Heart left ventricle (tissue), 16 donors: Measurements from ENCODE around the gene DAPK2. TPM values are rescaled to one million over a fixed set of nuclear protein-coding genes. Genes with fewer than 3 reads are reported as not detected.

Experiments
- ATAC-seq, 4 donors: fragments of 200-7000 bp; cut with Tn5 transposase; one replicate each; pipeline ENCODE4 v1.9.1; 2020 to 2022; ENCODE audit warnings: moderate library complexity in 4 of 4, mild to moderate bottlenecking in 3 of 4, moderate number of reproducible peaks in 1 of 4
- DNase-seq, 5 donors: peaks; one replicate each; pipeline ENCODE4 v3.0.0-alpha.2; 2020
- H3K27ac ChIP-seq, 12 donors: fragments of 200-600 bp; sonication (generic) in 4 of 12; one replicate each; pipeline versions ENCODE4 v1.5.0 to v1.8.0; 2016 to 2022; ENCODE audit warnings: mild to moderate bottlenecking in 2 of 12
- H3K27me3 ChIP-seq, 9 donors: fragments of 200-600 bp; sonication (generic) in 2 of 9; one replicate each; pipeline versions ENCODE4 v1.5.1 to v1.8.0; 2016 to 2022; ENCODE audit warnings: mild to moderate bottlenecking in 3 of 9
- H3K36me3 ChIP-seq, 9 donors: fragments of 200-600 bp; sonication (generic) in 2 of 9; one replicate each; pipeline versions ENCODE4 v1.5.0 to v1.8.0; 2018 to 2022; ENCODE audit warnings: mild to moderate bottlenecking in 2 of 9
- H3K4me1 ChIP-seq, 12 donors: fragments of 200-600 bp; sonication (generic) in 4 of 12; one replicate each; pipeline versions ENCODE4 v1.5.0 to v1.8.0; 2016 to 2022; ENCODE audit warnings: mild to moderate bottlenecking in 3 of 12
- H3K4me3 ChIP-seq, 12 donors: fragments of 200-600 bp; sonication (generic) in 4 of 12; one replicate each; pipeline versions ENCODE4 v1.5.0 to v1.8.0; 2017 to 2022; ENCODE audit warnings: mild to moderate bottlenecking in 9 of 12, moderate library complexity in 4 of 12
- H3K9me3 ChIP-seq, 12 donors: fragments of 200-600 bp; sonication (generic) in 4 of 12; one replicate each; pipeline versions ENCODE4 v1.5.0 to v1.8.0; 2016 to 2022; ENCODE audit warnings: mild to moderate bottlenecking in 1 of 12
- CTCF ChIP-seq, 12 donors: fragments of 200-600 bp; sonication (generic) in 4 of 12; IDR thresholded peaks; one replicate each; pipeline versions ENCODE4 v1.5.0 to v1.8.0; 2018 to 2022; ENCODE audit warnings: antibody characterized with exemption in 12 of 12, mild to moderate bottlenecking in 5 of 12
- POLR2A ChIP-seq, 2 donors: fragments of 450-650 bp; IDR thresholded peaks; one replicate each; pipeline ENCODE4 v1.6.1; 2017; ENCODE audit warnings: antibody characterized with exemption in 2 of 2, mild to moderate bottlenecking in 2 of 2, moderate library complexity in 2 of 2
- WGBS, 4 donors: extraction: QIAGEN DNeasy Blood & Tissue Kit in 2 of 4; methylation state at CpG; one replicate each; pipeline versions ENCODE4 v1.1.5 to v1.1.7; 2013 to 2018; 5-methylcytosine and 5-hydroxymethylcytosine counted together
- intact Hi-C, 10 donors: fragments of 100-400 bp; cut with DNase I; formaldehyde crosslinking; loops; one replicate each; pipeline versions ENCODE4 v1.11.1 to v1.14.2; 2022
- polyA plus RNA-seq, 2 donors: library from polyadenylated mRNA; stranded (reverse); fragments of 200-250 nt; gene quantifications; one replicate each; pipeline ENCODE4 v1.2.3, GENCODE V29; 2013
- total RNA-seq, 9 donors: library from RNA; depleted of rRNA in 2 of 9; stranded (reverse); fragments of >200 nt in 2 of 9; fragmentation: NEBNext Ultra II Directional in 3 of 9; extraction: Animal tissue kit (Norgen Biotek cat#: 25700) in 3 of 9; gene quantifications; one replicate each; pipeline versions ENCODE4 v1.1.0 to v1.2.4, GENCODE V29; 2016 to 2023
- donor health status: ischemic (EF 13 %, LVEDD 7.1; RV severe dilation, severe dysfunction).
- donor health status: healthy with polysubstance abuse.
- donor health status: DM: no; HTN: yes; CAD: no.
- donor health status: DM: no; HTN: no; CAD: no.
- donor health status: ischemic (EF 25% LVEDD 6.9; RV normal size, moderate dysfunction).
- donor health status: ischemic (EF 25% LVEDD 5.7; RV mildly dilated, moderate dysfunction).
- donor health status: healthy.
- donor health status: DM: yes; HTN: yes; CAD: no.
- donor health status: ischemic (EF 35%, LVEDD 5.7; RV mildly dilated, moderate dysfunction).
- donor health status: nonischemic (EF 11% LVEDD 7.7; RV severe dilation, severe dysfunction).
- donor health status: DM: yes; HTN: yes; CAD: no.
- donor health status: PGD.
- donor health status: ischemic (EF 29% LVEDD 5.4; RV normal size, mild dysfunction).
- donor health status: nonischemic (EF 23%, LVEDD 6.1; RV moderate dilation, normal function).

The DAPK2 gene
- total and polyA plus RNA-seq, 11 donors = 20.4 to 56.2 (median 26.4) TPM

DNA sequence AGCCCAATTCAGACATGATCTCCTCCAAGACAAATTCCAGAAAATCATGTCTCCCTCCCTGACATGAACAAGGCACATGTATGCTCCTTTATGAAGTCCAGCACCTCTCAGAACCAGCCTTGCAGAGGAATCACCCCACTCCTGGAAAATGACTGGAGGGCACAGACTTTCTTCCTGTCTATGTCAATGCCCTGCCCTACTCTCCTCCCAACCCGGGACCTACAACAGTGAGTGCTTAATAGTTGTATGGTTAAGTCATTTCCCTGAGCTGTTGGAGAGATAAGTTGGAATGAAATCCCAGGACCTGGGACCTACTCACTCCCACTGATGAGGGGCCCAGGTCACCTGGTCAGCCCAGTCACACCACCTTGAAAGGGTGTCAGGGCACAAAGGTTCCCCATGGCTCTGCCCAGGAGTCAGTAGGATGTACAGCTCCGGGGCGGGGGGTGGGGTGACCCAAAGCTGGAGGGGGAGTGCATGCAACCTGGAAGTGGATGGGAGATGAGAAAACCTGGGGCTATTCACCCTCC, 132.4 kb downstream of the DAPK2 start:
- ATAC-seq (no peak), DNase-seq (no peak)
- no peaks in the 10 kb centered on the region for H3K27me3 ChIP-seq
- peaks cover 0 to 57% (median 30%) of the 10 kb centered on the region in 12 donors for H3K4me1 ChIP-seq
- WGBS, 4 donors = 60 to 87% (median 73%) methylated on average over 3 of the region's 3 CpGs
- intact Hi-C loops = loop anchor here in 5 of 10 donors (10.0 kb wide), 1 partner anchor 131 kb away; the partner anchor contains the start of gene DAPK2 (in 5 of the 5)
- TF ChIP-seq POLR2A (IDR thresholded peaks at IDR 0.05) (no peak), CTCF (IDR thresholded peaks at IDR 0.05) (no peak)
- no peak overlapping the region for H3K4me3 ChIP-seq
- peak overlapping the region in 1 of 12 donors; percentile 70 for H3K27ac ChIP-seq
- H3K9me3 ChIP-seq = no peaks in the 10 kb centered on the region
- H3K36me3 ChIP-seq = peaks cover 0 to 6% (median 0%) of the 10 kb centered on the region in 9 donors

- 92 to 97% (median 97%) methylated on average over 7 to 9 of the region's 9 CpGs for WGBS, 4 donors
- no peak for TF ChIP-seq CTCF (IDR thresholded peaks at IDR 0.05)
- no peak for TF ChIP-seq POLR2A (IDR thresholded peaks at IDR 0.05)
- no peak for DNase-seq
- Histone ChIP-seq H3K9me3 (no peaks in the 10 kb centered on the region), H3K4me3 (no peak overlapping the region), H3K36me3 (peaks cover 0 to 9% (median 0%) of the 10 kb centered on the region in 9 donors), H3K27ac (no peak overlapping the region), H3K27me3 (no peaks in the 10 kb centered on the region), H3K4me1 (peaks cover 0 to 62% (median 31%) of the 10 kb centered on the region in 12 donors)
- intact Hi-C loops = loop anchor here in 5 of 10 donors (10.0 kb wide), 1 partner anchor 131 kb away; the partner anchor contains the start of gene DAPK2 (in 5 of the 5)
- ATAC-seq = no peak
These were observed 132.9 kb downstream of the DAPK2 start for GRCh38 chr15:63913336-63913735.

DNA sequence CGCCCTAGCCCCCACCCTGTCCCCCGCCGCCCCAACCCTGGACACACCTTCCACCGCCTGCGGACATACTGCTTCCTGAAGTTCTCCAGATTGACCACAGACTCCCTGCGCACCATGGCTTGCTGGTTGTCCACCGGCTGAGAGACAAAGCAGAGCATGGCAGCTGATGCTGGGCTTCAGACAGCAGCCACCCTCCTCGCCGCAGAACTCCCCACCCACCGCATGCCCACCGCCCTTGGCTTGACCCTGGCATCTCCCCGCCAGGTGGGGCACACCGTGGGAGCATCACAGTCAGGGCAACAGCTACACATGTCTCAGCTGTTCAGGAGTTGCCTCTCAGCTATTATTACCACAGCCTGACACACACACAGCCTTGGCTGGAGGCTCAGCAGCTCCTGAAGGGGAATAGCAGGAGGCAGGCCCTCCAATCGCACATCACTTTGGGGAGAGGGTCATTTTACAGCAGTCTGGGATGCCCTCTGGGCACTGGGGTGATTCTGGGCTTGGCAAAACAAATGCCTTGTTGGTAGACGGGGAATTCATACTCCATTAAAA, 134.1 kb downstream of the DAPK2 start:
- 90 to 93% (median 91%) methylated on average over 10 to 15 of the region's 15 CpGs for WGBS, 4 donors
- Histone ChIP-seq H3K27ac (no peak overlapping the region), H3K4me3 (no peak overlapping the region), H3K9me3 (no peaks in the 10 kb centered on the region), H3K36me3 (peaks cover 0 to 14% (median 3%) of the 10 kb centered on the region in 9 donors), H3K4me1 (peaks cover 0 to 54% (median 30%) of the 10 kb centered on the region in 12 donors), H3K27me3 (no peaks in the 10 kb centered on the region)
- intact Hi-C loops = loop anchor here in 5 of 10 donors (10.0 kb wide), 1 partner anchor 133 kb away; the partner anchor contains the start of gene DAPK2 (in 5 of the 5)
- DNase-seq = no peak
- ATAC-seq = no peak
- TF ChIP-seq POLR2A (IDR thresholded peaks at IDR 0.05) (no peak), CTCF (IDR thresholded peaks at IDR 0.05) (no peak)

DNA sequence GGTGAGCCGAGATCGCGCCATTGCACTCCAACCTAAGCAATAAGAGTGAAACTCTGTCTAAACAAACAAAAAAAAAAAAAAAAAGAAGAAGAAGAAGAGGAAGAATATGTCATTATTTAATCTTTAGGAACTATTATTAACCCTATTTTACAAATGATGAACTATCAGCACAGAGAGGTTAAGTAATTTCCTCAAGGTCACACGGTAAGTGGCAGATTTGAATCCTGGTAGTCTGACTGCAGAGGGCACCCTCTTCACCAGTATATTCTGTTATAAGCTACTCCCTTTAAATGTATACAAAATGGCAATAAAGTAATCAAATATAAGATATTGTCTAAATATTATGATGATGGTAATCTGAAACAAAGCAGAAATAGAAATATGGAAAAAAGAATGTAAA, 135.1 kb downstream of the DAPK2 start:
- ATAC-seq (no peak), DNase-seq (no peak)
- Histone ChIP-seq H3K27me3 (no peaks in the 10 kb centered on the region), H3K4me3 (no peak overlapping the region), H3K4me1 (peaks cover 0 to 47% (median 32%) of the 10 kb centered on the region in 12 donors), H3K27ac (no peak overlapping the region), H3K9me3 (no peaks in the 10 kb centered on the region), H3K36me3 (peaks cover 0 to 16% (median 3%) of the 10 kb centered on the region in 9 donors)
- TF ChIP-seq POLR2A (IDR thresholded peaks at IDR 0.05) = no peak
- TF ChIP-seq CTCF (IDR thresholded peaks at IDR 0.05) = no peak
- 74 to 84% (median 75%) methylated on average over 4 of the region's 4 CpGs for WGBS, 4 donors
- intact Hi-C loops = loop anchor here in 5 of 10 donors (10.0 kb wide), 1 partner anchor 134 kb away; the partner anchor contains the start of gene DAPK2 (in 5 of the 5)
